HG02981 (cell line): ENCODE results near the gene TBC1D16.
"Not testable (repeated sequence)": the region's sequence is repeated elsewhere in the genome, so short reads cannot be mapped to it uniquely, and the experiment has no call there.

ENCODE experiments used
- ATAC-seq: cut with Tn5 transposase; IDR thresholded peaks from one replicate; pipeline ENCODE4 v1.9.1; 2021; ENCODE audit warnings: mild to moderate bottlenecking, moderate library complexity; ENCODE audit not compliant: unreplicated experiment

The TBC1D16 gene

GRCh38 chr17:80055597-80055996, 19.9 kb upstream of the TBC1D16 start:
- ATAC-seq, result no peak

GRCh38 chr17:80053102-80053501, 17.4 kb upstream of the TBC1D16 start:
- no peak for ATAC-seq

- ATAC-seq, result no peak
Observed at GRCh38 chr17:80051681-80052080, 16.0 kb upstream of the TBC1D16 start.

- ATAC-seq, result no peak
Observed at GRCh38 chr17:80050706-80051105, 15.0 kb upstream of the TBC1D16 start.

GRCh38 chr17:80049986-80050385, 14.3 kb upstream of the TBC1D16 start:
- no peak for ATAC-seq

GRCh38 chr17:80047176-80047575, 11.5 kb upstream of the TBC1D16 start:
- no peak for ATAC-seq

GRCh38 chr17:80046709-80047108, 11.0 kb upstream of the TBC1D16 start:
- not testable (repeated sequence) for ATAC-seq

- ATAC-seq, result no peak
Observed at GRCh38 chr17:80045703-80046102, 10.0 kb upstream of the TBC1D16 start.

- ATAC-seq, result no peak
Observed at GRCh38 chr17:80043963-80044362, 8.3 kb upstream of the TBC1D16 start.

- no peak for ATAC-seq
Observed at GRCh38 chr17:80036715-80037477, 1.2 kb upstream of the TBC1D16 start.

GRCh38 chr17:80035937-80036714, 454 bp upstream of the TBC1D16 start, which contains the start of gene CCDC40:
Gene CCDC40, plus strand, starts transcription at chr17:80036642. Its CDS starts 21 bp downstream, at chr17:80036663.
- ATAC-seq, result peak; percentile 49

- peak; percentile 6 for ATAC-seq
Observed at GRCh38 chr17:80034791-80035686, 633 bp downstream of the TBC1D16 start.

GRCh38 chr17:80033840-80034239, 1.8 kb downstream of the TBC1D16 start:
- no peak for ATAC-seq

- no peak for ATAC-seq
Observed at GRCh38 chr17:80032614-80033171, 3.0 kb downstream of the TBC1D16 start.

- no peak for ATAC-seq
Observed at GRCh38 chr17:80031691-80032430, 3.8 kb downstream of the TBC1D16 start.

GRCh38 chr17:80030730-80031410, 4.8 kb downstream of the TBC1D16 start:
- no peak for ATAC-seq

- ATAC-seq, result no peak
Observed at GRCh38 chr17:80029258-80029974, 6.3 kb downstream of the TBC1D16 start.

- ATAC-seq, result no peak
Observed at GRCh38 chr17:80028030-80028429, 7.6 kb downstream of the TBC1D16 start.

- ATAC-seq, result no peak
Observed at GRCh38 chr17:80027043-80027435, 8.6 kb downstream of the TBC1D16 start.
